ENCODE measurements around the gene ZNF823.

Gene ZNF823

DNA sequence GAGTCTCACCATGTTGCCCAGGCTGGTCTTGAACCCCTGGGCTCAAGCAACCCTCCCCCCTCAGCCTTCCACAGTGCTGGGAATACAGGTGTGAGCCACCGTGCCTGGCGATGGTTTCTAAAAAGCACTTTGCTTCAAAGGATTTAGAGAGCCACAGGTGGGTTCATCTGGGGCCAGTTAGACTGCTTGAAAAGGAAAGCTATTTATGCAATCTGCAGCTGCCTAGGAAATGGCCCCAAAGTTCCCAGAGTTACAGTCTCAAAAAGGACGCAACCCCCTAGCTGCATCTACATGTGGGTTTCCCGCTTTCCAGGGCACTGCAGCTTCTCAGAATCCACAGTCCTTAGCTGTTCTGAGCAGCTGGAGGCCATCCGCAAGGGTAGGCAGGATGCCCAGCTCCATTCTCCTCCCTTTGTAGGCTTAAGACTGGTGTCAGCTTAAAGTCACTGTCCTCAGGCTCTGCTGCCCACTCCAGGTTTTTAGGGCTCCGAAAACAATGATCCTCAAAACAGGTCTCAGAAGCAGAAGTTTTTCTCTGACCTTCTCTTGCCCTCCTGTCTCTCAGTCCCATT is 41.4 kb downstream of the ZNF823 start:
- no peak overlapping the region for H3K4me3 ChIP-seq (ENCODE audit: insufficient read depth in 1 of 2, low read depth in 1 of 2, low read length in 2 of 2)
- H3K27me3 ChIP-seq (ENCODE audit: control insufficient read depth in 1 of 2, insufficient read depth in 1 of 2, low read length in 2 of 2) = no peaks in the 10 kb centered on the region
- H3K79me1 ChIP-seq (replicated peaks; ENCODE audit: low read length, poor library complexity, severe bottlenecking) = peaks cover 2% of the 10 kb centered on the region
- no peak overlapping the region for H2BK12ac ChIP-seq (ENCODE audit: low read length in 2 of 2)
- no peaks in the 10 kb centered on the region for H3K36me3 ChIP-seq (ENCODE audit: control insufficient read depth in 1 of 2, insufficient read depth in 2 of 2, low read depth in 1 of 2, low read length in 2 of 2)
- no peak overlapping the region for H3K14ac ChIP-seq (ENCODE audit: low read length in 2 of 2)
- no peak overlapping the region for H2AK5ac ChIP-seq (ENCODE audit: low read length, severe bottlenecking)
- H3K4ac ChIP-seq (ENCODE audit: low read depth in 1 of 2, low read length in 2 of 2) = no peak overlapping the region
- H4K8ac ChIP-seq (ENCODE audit: low read length) = no peak overlapping the region
- no peak overlapping the region for H3K18ac ChIP-seq (ENCODE audit: low read depth in 1 of 2, low read length in 2 of 2)
- H3K9ac ChIP-seq (ENCODE audit: low read length) = no peak overlapping the region
- H2BK120ac ChIP-seq (ENCODE audit: low read depth, low read length) = no peak overlapping the region
- DNase-seq = no peak
- no peak overlapping the region for H2BK15ac ChIP-seq (ENCODE audit: low read depth, poor library complexity, severe bottlenecking)
- H3K23ac ChIP-seq (ENCODE audit: low read length in 2 of 2) = no peak overlapping the region
- H3K27ac ChIP-seq (ENCODE audit: low read length, poor library complexity, severe bottlenecking) = no peak overlapping the region
- H2BK5ac ChIP-seq (ENCODE audit: low read depth, low read length, poor library complexity, severe bottlenecking) = no peak overlapping the region
- H4K91ac ChIP-seq (ENCODE audit: low read length) = no peak overlapping the region
- peaks cover 5% of the 10 kb centered on the region for H3K4me1 ChIP-seq (ENCODE audit: control insufficient read depth, insufficient read depth, low read depth, low read length)
- H3K9me3 ChIP-seq (ENCODE audit: control insufficient read depth, low read length) = no peaks in the 10 kb centered on the region
- 54% methylated on average over 6 of the region's 6 CpGs for WGBS
- H2AFZ ChIP-seq (ENCODE audit: low read depth, low read length) = peak overlapping the region; percentile 36
- no peak overlapping the region for H3K4me2 ChIP-seq (ENCODE audit: low read length, poor library complexity, severe bottlenecking)

DNA sequence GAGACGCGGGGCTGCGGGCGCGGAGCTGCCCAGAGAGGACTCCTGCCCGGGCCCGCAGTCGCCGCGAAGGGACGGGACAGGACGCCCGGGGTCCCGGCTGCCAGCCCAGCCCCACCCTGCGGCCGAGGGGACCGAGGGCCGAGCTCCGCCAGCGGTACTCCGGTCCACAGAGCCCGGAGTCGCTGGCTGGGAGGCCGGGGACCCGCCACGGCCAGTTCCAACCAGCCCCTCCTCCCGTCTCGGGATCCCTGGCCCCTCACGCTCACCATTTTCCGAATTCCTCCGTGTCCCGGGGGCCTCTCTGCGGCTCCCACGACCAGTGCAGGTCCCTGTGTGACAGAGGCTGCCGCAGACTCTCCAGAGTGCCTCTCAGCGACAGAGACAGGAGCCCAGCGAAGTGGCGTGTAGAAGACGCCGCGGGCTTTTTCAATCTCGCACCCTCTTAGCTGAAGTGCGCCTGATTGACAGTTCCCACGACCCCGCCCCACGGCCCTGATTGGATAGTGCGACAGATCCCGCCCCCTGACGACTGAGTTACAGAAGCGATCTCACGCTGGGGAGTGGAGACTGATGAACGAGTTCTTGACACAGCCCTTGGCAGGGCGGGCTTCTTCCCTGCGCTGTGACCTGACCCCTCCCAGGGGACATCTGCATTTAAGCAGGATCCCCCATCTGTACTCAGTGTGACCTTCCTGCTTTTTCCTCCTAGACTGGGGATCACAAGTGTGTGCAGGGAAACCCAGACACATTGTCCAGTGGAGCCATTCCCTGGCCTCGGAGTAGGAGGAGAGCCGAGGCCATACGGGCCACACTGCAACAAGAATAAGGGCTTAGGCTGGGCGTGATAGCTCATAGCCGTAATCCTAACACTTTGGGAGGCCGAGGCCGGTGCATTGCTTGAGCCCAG is 44.0 kb downstream of the ZNF823 start:
- H3K79me1 ChIP-seq (replicated peaks; ENCODE audit: low read length, poor library complexity, severe bottlenecking) = peaks cover 2% of the 10 kb centered on the region
- 9% methylated on average over 59 of the region's 61 CpGs for WGBS
- peak overlapping the region; percentile 91 for H2AFZ ChIP-seq (ENCODE audit: low read depth, low read length)
- no peak overlapping the region for H2BK5ac ChIP-seq (ENCODE audit: low read depth, low read length, poor library complexity, severe bottlenecking)
- peak; percentile 94 for DNase-seq
- H3K9ac ChIP-seq (ENCODE audit: low read length) = peak overlapping the region; percentile 87
- no peak overlapping the region for H3K14ac ChIP-seq (ENCODE audit: low read length in 2 of 2)
- no peak overlapping the region for H2BK15ac ChIP-seq (ENCODE audit: low read depth, poor library complexity, severe bottlenecking)
- H2BK120ac ChIP-seq (ENCODE audit: low read depth, low read length) = peak overlapping the region; percentile 34
- H4K8ac ChIP-seq (ENCODE audit: low read length) = peak overlapping the region; percentile 88
- peak overlapping the region; percentile 36 for H3K27ac ChIP-seq (ENCODE audit: low read length, poor library complexity, severe bottlenecking)
- H3K18ac ChIP-seq (ENCODE audit: low read depth in 1 of 2, low read length in 2 of 2) = peak overlapping the region; percentile 1 to 33
- H3K4me2 ChIP-seq (ENCODE audit: low read length, poor library complexity, severe bottlenecking) = peak overlapping the region; percentile 90
- H2AK5ac ChIP-seq (ENCODE audit: low read length, severe bottlenecking) = no peak overlapping the region
- peaks cover 7% of the 10 kb centered on the region for H3K4me1 ChIP-seq (ENCODE audit: control insufficient read depth, insufficient read depth, low read depth, low read length)
- no peaks in the 10 kb centered on the region for H3K9me3 ChIP-seq (ENCODE audit: control insufficient read depth, low read length)
- no peak overlapping the region for H3K4ac ChIP-seq (ENCODE audit: low read depth in 1 of 2, low read length in 2 of 2)
- no peaks in the 10 kb centered on the region for H3K36me3 ChIP-seq (ENCODE audit: control insufficient read depth in 1 of 2, insufficient read depth in 2 of 2, low read depth in 1 of 2, low read length in 2 of 2)
- no peak overlapping the region for H2BK12ac ChIP-seq (ENCODE audit: low read length in 2 of 2)
- peak overlapping the region; percentile 39 for H4K91ac ChIP-seq (ENCODE audit: low read length)
- no peaks in the 10 kb centered on the region for H3K27me3 ChIP-seq (ENCODE audit: control insufficient read depth in 1 of 2, insufficient read depth in 1 of 2, low read length in 2 of 2)
- peak overlapping the region; percentile 84 to 88 for H3K4me3 ChIP-seq (ENCODE audit: insufficient read depth in 1 of 2, low read depth in 1 of 2, low read length in 2 of 2)
- no peak overlapping the region for H3K23ac ChIP-seq (ENCODE audit: low read length in 2 of 2)

DNA sequence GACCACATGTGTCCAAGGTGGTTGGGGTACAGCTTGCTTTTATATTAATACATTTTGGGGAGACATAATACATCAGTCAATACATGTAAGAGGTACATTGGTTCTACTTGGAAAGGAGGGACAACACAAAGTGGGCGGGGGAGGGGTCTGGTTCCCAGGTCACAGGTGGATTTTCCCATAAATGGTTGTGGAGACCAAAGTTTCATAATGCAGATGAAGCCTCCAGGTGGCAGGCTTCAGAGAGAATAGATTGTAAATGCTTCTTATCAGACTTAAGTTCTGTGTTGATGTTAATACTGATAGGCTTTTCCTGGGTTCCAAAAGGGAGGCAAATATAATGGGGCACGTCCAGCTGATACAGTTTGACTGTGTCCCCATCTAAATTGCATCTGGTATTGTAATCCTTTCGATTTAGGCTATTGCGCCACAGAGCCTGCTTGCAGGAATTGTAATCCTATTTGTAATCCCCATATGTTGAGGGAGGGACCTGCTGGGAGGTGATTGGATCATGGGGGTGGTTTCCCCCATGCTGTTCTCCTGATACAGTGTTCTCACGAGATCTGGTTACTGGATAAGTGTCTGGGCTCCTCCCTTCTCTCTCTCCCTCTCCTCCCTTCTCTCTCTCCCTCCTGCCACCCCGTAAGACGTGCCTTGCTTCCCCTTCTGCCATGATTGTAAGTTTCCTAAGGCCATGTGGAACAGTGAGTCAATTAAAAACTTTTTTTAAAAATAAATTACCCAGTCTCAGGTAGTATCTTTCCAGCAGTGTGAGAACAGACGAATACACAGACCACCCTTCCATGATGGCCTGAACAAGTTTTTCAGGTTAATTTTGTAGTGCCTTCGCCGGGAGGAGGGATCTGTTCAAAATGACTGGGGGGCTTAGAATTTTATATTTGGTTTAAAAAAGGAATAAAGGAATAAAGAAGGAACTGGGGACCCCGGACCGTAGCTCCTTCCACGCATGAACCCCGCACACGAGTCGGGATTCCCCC is 44.9 kb downstream of the ZNF823 start:
- WGBS = 34% methylated on average over 14 of the region's 16 CpGs
- H3K4me2 ChIP-seq (ENCODE audit: low read length, poor library complexity, severe bottlenecking) = peak overlapping the region; percentile 90
- peak; percentile 81 for DNase-seq

More for the DNA sequence above, 44.9 kb downstream of the ZNF823 start:
- Histone ChIP-seq H3K79me1 (replicated peaks; ENCODE audit: low read length, poor library complexity, severe bottlenecking) (peaks cover 2% of the 10 kb centered on the region), H2BK12ac (ENCODE audit: low read length in 2 of 2) (no peak overlapping the region), H2AK5ac (ENCODE audit: low read length, severe bottlenecking) (no peak overlapping the region), H3K9ac (ENCODE audit: low read length) (peak overlapping the region; percentile 87), H3K27ac (ENCODE audit: low read length, poor library complexity, severe bottlenecking) (no peak overlapping the region), H3K14ac (ENCODE audit: low read length in 2 of 2) (no peak overlapping the region), H3K23ac (ENCODE audit: low read length in 2 of 2) (no peak overlapping the region), H3K27me3 (ENCODE audit: control insufficient read depth in 1 of 2, insufficient read depth in 1 of 2, low read length in 2 of 2) (no peaks in the 10 kb centered on the region), H4K91ac (ENCODE audit: low read length) (no peak overlapping the region), H4K8ac (ENCODE audit: low read length) (no peak overlapping the region), H3K36me3 (ENCODE audit: control insufficient read depth in 1 of 2, insufficient read depth in 2 of 2, low read depth in 1 of 2, low read length in 2 of 2) (peaks cover 0 to under 1% of the 10 kb centered on the region in 2 experiments), H2BK15ac (ENCODE audit: low read depth, poor library complexity, severe bottlenecking) (no peak overlapping the region), H3K4me1 (ENCODE audit: control insufficient read depth, insufficient read depth, low read depth, low read length) (peaks cover 7% of the 10 kb centered on the region), H2AFZ (ENCODE audit: low read depth, low read length) (no peak overlapping the region), H2BK120ac (ENCODE audit: low read depth, low read length) (no peak overlapping the region), H2BK5ac (ENCODE audit: low read depth, low read length, poor library complexity, severe bottlenecking) (no peak overlapping the region), H3K18ac (ENCODE audit: low read depth in 1 of 2, low read length in 2 of 2) (no peak overlapping the region), H3K4me3 (ENCODE audit: insufficient read depth in 1 of 2, low read depth in 1 of 2, low read length in 2 of 2) (peak overlapping the region; percentile 84 to 88), H3K4ac (ENCODE audit: low read depth in 1 of 2, low read length in 2 of 2) (no peak overlapping the region), H3K9me3 (ENCODE audit: control insufficient read depth, low read length) (no peaks in the 10 kb centered on the region)

All from mesenchymal stem cell (in vitro differentiated cells and primary cell).